AG04450 (cell line): ENCODE results near the gene ZCCHC24. TPM values are rescaled to one million over a fixed set of nuclear protein-coding genes. Genes with fewer than 3 reads are reported as not detected.

Experiments used
- CTCF ChIA-PET: fragments of 300-600, 350-600 bp; formaldehyde crosslinking; extraction: SDS; loops from one replicate; lab custom pipeline; 2022; ENCODE audit warnings: antibody characterized with exemption, inconsistent platforms; lab: Charles Lee
- POLR2A ChIA-PET: fragments of 350-600 bp; formaldehyde crosslinking; extraction: SDS; loops from one replicate; lab custom pipeline; 2021; ENCODE audit warnings: antibody characterized with exemption, inconsistent platforms; lab: Yijun Ruan, JAX
- DNase-seq: peaks from one replicate; pipeline ENCODE4 v3.0.0-alpha.2; 2011; ENCODE audit warnings: low read depth, low spot score
- H3K27ac ChIP-seq: one replicate; pipeline ENCODE4 v1.5.1; 2012; ENCODE audit warnings: low read depth, low read length, control low read depth
- H3K27me3 ChIP-seq: one replicate; pipeline ENCODE4 v1.6.0; 2012; ENCODE audit warnings: low read length; ENCODE audit not compliant: control insufficient read depth, insufficient read depth
- H3K4me3 ChIP-seq: 2 replicates; pipeline ENCODE4 v1.5.1; 2011; ENCODE audit warnings: mild to moderate bottlenecking, low read depth, low read length, control low read depth
- H3K9me3 ChIP-seq: 2 replicates; pipeline ENCODE4 v1.5.1; 2012; ENCODE audit warnings: low read length; ENCODE audit not compliant: control insufficient read depth, insufficient read depth
- polyA plus RNA-seq: library from polyadenylated mRNA; depleted of rRNA; stranded (reverse); fragments of >200 nt; gene quantifications from 2 replicates; pipeline ENCODE4 v1.2.3, GENCODE V29; 2011
- TF ChIP-seq, protein P1 (sequence below): IDR thresholded peaks from 2 replicates; pipeline ENCODE4 v1.5.1; 2011; ENCODE audit warnings: low read depth, low read length, control low read depth, inconsistent platforms

The ZCCHC24 gene
- polyA plus RNA-seq, 1 experiment: 37.4 TPM

- Histone ChIP-seq H3K9me3 (no peaks in the 10 kb centered on the region), H3K4me3 (no peak overlapping the region), H3K27ac (no peak overlapping the region), H3K27me3 (no peaks in the 10 kb centered on the region)
- no peak for DNase-seq
- ChIA-PET CTCF (interaction anchor here (0.5 to 3.9 kb wide), 14 partner anchors 8 to 1483 kb away, joined by 3 to 42 read pairs (median 6); partner anchors contain the start of gene PPIF), POLR2A (no interaction called here)
- TF ChIP-seq, protein P1, sequence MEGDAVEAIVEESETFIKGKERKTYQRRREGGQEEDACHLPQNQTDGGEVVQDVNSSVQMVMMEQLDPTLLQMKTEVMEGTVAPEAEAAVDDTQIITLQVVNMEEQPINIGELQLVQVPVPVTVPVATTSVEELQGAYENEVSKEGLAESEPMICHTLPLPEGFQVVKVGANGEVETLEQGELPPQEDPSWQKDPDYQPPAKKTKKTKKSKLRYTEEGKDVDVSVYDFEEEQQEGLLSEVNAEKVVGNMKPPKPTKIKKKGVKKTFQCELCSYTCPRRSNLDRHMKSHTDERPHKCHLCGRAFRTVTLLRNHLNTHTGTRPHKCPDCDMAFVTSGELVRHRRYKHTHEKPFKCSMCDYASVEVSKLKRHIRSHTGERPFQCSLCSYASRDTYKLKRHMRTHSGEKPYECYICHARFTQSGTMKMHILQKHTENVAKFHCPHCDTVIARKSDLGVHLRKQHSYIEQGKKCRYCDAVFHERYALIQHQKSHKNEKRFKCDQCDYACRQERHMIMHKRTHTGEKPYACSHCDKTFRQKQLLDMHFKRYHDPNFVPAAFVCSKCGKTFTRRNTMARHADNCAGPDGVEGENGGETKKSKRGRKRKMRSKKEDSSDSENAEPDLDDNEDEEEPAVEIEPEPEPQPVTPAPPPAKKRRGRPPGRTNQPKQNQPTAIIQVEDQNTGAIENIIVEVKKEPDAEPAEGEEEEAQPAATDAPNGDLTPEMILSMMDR: no peak
These were observed 72.6 kb downstream of the ZCCHC24 start for GRCh38 chr10:79372871-79373270.

DNA sequence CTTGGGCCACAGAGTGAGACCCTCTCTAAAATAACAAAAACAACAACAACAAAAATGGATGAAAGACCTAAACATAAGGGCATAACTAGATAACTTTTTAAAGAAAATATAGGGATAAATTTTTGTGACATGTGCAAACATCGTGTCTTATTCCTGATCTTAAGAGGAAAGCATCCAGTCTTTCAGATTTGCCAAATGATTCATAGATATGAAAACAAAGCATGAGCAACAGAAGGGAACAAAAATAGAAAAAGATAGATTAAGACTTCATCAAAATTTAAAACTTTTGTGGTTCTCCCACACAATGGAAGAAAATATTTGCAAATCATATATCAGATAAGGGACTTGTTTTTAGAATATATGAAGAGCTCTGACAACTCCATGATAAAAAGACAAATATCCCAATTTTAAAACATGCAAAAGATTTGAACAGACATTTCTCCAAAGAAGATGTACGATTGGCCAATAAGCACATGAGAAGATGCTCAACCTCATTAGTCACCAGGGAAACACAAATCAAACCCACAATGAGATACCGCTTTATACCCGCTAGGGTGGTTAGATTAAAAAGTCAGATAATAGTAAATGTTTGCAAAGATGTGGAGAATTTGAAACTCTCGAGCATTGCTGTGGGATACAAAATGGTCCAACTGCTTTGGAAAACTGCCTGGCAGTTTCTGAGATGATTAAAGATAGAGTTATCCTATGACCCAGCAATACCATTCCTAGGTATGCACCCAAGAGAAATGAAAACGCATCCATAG lies 77.8 kb downstream of the ZCCHC24 start:
- H3K27me3 ChIP-seq: no peaks in the 10 kb centered on the region
- CTCF ChIA-PET: no interaction called here
- POLR2A ChIA-PET: no interaction called here
- no peak overlapping the region for H3K4me3 ChIP-seq
- H3K9me3 ChIP-seq: no peaks in the 10 kb centered on the region
- TF ChIP-seq, protein P1: no peak
- no peak for DNase-seq
- H3K27ac ChIP-seq: no peak overlapping the region

GRCh38 chr10:79361726-79362397 lies 83.6 kb downstream of the ZCCHC24 start:
- POLR2A ChIA-PET: no interaction called here
- H3K27me3 ChIP-seq: no peaks in the 10 kb centered on the region
- no peak for DNase-seq
- CTCF ChIA-PET: interaction anchor here (0.6 kb wide), 1 partner anchor 12 kb away, joined by 3 read pairs; no protein-coding TSS in a partner anchor
- no peak overlapping the region for H3K4me3 ChIP-seq
- no peaks in the 10 kb centered on the region for H3K9me3 ChIP-seq
- no peak overlapping the region for H3K27ac ChIP-seq
- TF ChIP-seq, protein P1: no peak

GRCh38 chr10:79360499-79361342 lies 84.7 kb downstream of the ZCCHC24 start:
- ChIA-PET POLR2A (no interaction called here), CTCF (no interaction called here)

More at GRCh38 chr10:79360499-79361342, 84.7 kb downstream of the ZCCHC24 start:
- H3K9me3 ChIP-seq: no peaks in the 10 kb centered on the region
- TF ChIP-seq, protein P1: no peak
- no peaks in the 10 kb centered on the region for H3K27me3 ChIP-seq
- no peak for DNase-seq
- H3K4me3 ChIP-seq: no peak overlapping the region
- no peak overlapping the region for H3K27ac ChIP-seq
